Activated T-helper 1 cell treated with anti-CD3 and anti-CD28 coated beads, Interleukin-12 subunit alpha, Interleukin-12 subunit beta, Interleukin-2, Interleukin-4 antibody, amounts not matched to agents 30 ng/mL and 10 ng/mL and 1 ng/mL, durations not matched to agents 14 hours and 24 hours and 36 hours (primary cell): ENCODE measurements around the gene GPR78. TPM values are rescaled to one million over a fixed set of nuclear protein-coding genes. Genes with fewer than 3 reads are reported as not detected.
"Not testable (repeated sequence)": the region's sequence is repeated elsewhere in the genome, so short reads cannot be mapped to it uniquely, and the experiment has no call there.

ENCODE experiments used
- DNase-seq: peaks from one replicate; pipeline ENCODE4 v3.0.0; 2021; ENCODE audit warnings: low spot score
- H3K27ac Mint-ChIP-seq: one replicate; pipeline ENCODE4 v1.8.0; 2021; ENCODE audit warnings: mild to moderate bottlenecking, mixed read lengths
- H3K27me3 Mint-ChIP-seq: one replicate; pipeline ENCODE4 v1.8.0; 2022; ENCODE audit warnings: mild to moderate bottlenecking, moderate library complexity, mixed read lengths; ENCODE audit not compliant: insufficient read depth
- H3K36me3 Mint-ChIP-seq: one replicate; pipeline ENCODE4 v1.8.0; 2021; ENCODE audit warnings: low read depth, mixed read lengths
- H3K4me1 Mint-ChIP-seq: one replicate; pipeline ENCODE4 v1.8.0; 2021; ENCODE audit warnings: low read depth, mixed read lengths
- H3K4me3 Mint-ChIP-seq: one replicate; pipeline ENCODE4 v1.8.0; 2021; ENCODE audit warnings: mild to moderate bottlenecking, moderate library complexity, mixed read lengths
- H3K9me3 Mint-ChIP-seq: one replicate; pipeline ENCODE4 v1.8.0; 2021; ENCODE audit warnings: mixed read lengths
- intact Hi-C: fragments of 100-400 bp; cut with micrococcal nuclease; formaldehyde crosslinking; loops from one replicate; pipeline ENCODE4 v1.15.1; 2024
- total RNA-seq: library from RNA; stranded (reverse); gene quantifications from 2 replicates; pipeline ENCODE4 v1.2.3, GENCODE V29; 2022

Gene GPR78
- total RNA-seq, 1 donor from 2014 or later, result not detected

GRCh38 chr4:8616831-8617230, 36.6 kb downstream of the GPR78 start:
- H3K27ac Mint-ChIP-seq, result no peak overlapping the region
- H3K36me3 Mint-ChIP-seq, result no peaks in the 10 kb centered on the region
- intact Hi-C loops, result no loop called here
- H3K9me3 Mint-ChIP-seq, result no peaks in the 10 kb centered on the region
- no peaks in the 10 kb centered on the region for H3K27me3 Mint-ChIP-seq
- no peak overlapping the region for H3K4me3 Mint-ChIP-seq
- no peak for DNase-seq
- H3K4me1 Mint-ChIP-seq, result no peaks in the 10 kb centered on the region

- Mint-ChIP-seq H3K36me3 (no peaks in the 10 kb centered on the region), H3K27me3 (no peaks in the 10 kb centered on the region), H3K27ac (no peak overlapping the region), H3K4me3 (no peak overlapping the region), H3K9me3 (no peaks in the 10 kb centered on the region), H3K4me1 (no peaks in the 10 kb centered on the region)
- intact Hi-C loops, result no loop called here
- DNase-seq, result no peak
Observed at GRCh38 chr4:8617486-8618040, 37.4 kb downstream of the GPR78 start.

GRCh38 chr4:8618421-8618820, 38.2 kb downstream of the GPR78 start:
- no peaks in the 10 kb centered on the region for H3K36me3 Mint-ChIP-seq
- intact Hi-C loops, result no loop called here
- DNase-seq, result no peak
- H3K4me1 Mint-ChIP-seq, result no peaks in the 10 kb centered on the region
- H3K27ac Mint-ChIP-seq, result no peak overlapping the region
- no peaks in the 10 kb centered on the region for H3K9me3 Mint-ChIP-seq
- no peaks in the 10 kb centered on the region for H3K27me3 Mint-ChIP-seq
- H3K4me3 Mint-ChIP-seq, result no peak overlapping the region

GRCh38 chr4:8618961-8619720, 38.9 kb downstream of the GPR78 start:
- H3K27me3 Mint-ChIP-seq, result no peaks in the 10 kb centered on the region
- H3K9me3 Mint-ChIP-seq, result no peaks in the 10 kb centered on the region
- H3K4me3 Mint-ChIP-seq, result no peak overlapping the region
- H3K27ac Mint-ChIP-seq, result no peak overlapping the region
- intact Hi-C loops, result no loop called here
- H3K36me3 Mint-ChIP-seq, result no peaks in the 10 kb centered on the region
- DNase-seq, result no peak
- H3K4me1 Mint-ChIP-seq, result no peaks in the 10 kb centered on the region

GRCh38 chr4:8621135-8621534, 40.9 kb downstream of the GPR78 start:
- H3K9me3 Mint-ChIP-seq, intact Hi-C loops, H3K4me1 Mint-ChIP-seq, H3K36me3 Mint-ChIP-seq, H3K27ac Mint-ChIP-seq, DNase-seq, H3K27me3 Mint-ChIP-seq, H3K4me3 Mint-ChIP-seq: not testable (repeated sequence)

GRCh38 chr4:8624601-8625272, 44.5 kb downstream of the GPR78 start:
- DNase-seq, H3K9me3 Mint-ChIP-seq, H3K27me3 Mint-ChIP-seq, H3K4me1 Mint-ChIP-seq, H3K4me3 Mint-ChIP-seq, intact Hi-C loops, H3K36me3 Mint-ChIP-seq, H3K27ac Mint-ChIP-seq: not testable (repeated sequence)

GRCh38 chr4:8630240-8630905, 50.2 kb downstream of the GPR78 start:
- intact Hi-C loops, H3K27me3 Mint-ChIP-seq: not testable (repeated sequence)

GRCh38 chr4:8631896-8632295, 51.7 kb downstream of the GPR78 start:
- DNase-seq, H3K36me3 Mint-ChIP-seq, H3K27ac Mint-ChIP-seq, intact Hi-C loops, H3K4me3 Mint-ChIP-seq, H3K4me1 Mint-ChIP-seq, H3K9me3 Mint-ChIP-seq, H3K27me3 Mint-ChIP-seq: not testable (repeated sequence)

More at GRCh38 chr4:8630240-8630905, 50.2 kb downstream of the GPR78 start:
- not testable (repeated sequence) for H3K4me1 Mint-ChIP-seq, H3K27ac Mint-ChIP-seq, H3K4me3 Mint-ChIP-seq, DNase-seq, H3K36me3 Mint-ChIP-seq, H3K9me3 Mint-ChIP-seq

GRCh38 chr4:8634773-8635172, 54.6 kb downstream of the GPR78 start:
- intact Hi-C loops, result not testable (repeated sequence)

GRCh38 chr4:8635897-8636554, 55.8 kb downstream of the GPR78 start:
- H3K27me3 Mint-ChIP-seq, result not testable (repeated sequence)

More at GRCh38 chr4:8634773-8635172, 54.6 kb downstream of the GPR78 start:
- H3K27ac Mint-ChIP-seq, H3K4me3 Mint-ChIP-seq, H3K9me3 Mint-ChIP-seq, H3K4me1 Mint-ChIP-seq, DNase-seq, H3K36me3 Mint-ChIP-seq, H3K27me3 Mint-ChIP-seq: not testable (repeated sequence)

More at GRCh38 chr4:8635897-8636554, 55.8 kb downstream of the GPR78 start:
- intact Hi-C loops, H3K27ac Mint-ChIP-seq, H3K4me1 Mint-ChIP-seq, H3K4me3 Mint-ChIP-seq, H3K36me3 Mint-ChIP-seq, H3K9me3 Mint-ChIP-seq, DNase-seq: not testable (repeated sequence)
